H1 (cell line): Measurements from ENCODE around the gene ANXA2. TPM values are rescaled to one million over a fixed set of nuclear protein-coding genes. Genes with fewer than 3 reads are reported as not detected.

ENCODE experiments used
- CHD7 ChIP-seq: fragments of 300-600 bp; sonication (generic); IDR thresholded peaks from 2 replicates; pipeline ENCODE4 v1.7.1; 2012; ENCODE audit warnings: low read length, moderate library complexity, mild to moderate bottlenecking, inconsistent platforms; ENCODE audit not compliant: insufficient replicate concordance
- polyA plus RNA-seq, 7 experiments: library from polyadenylated mRNA; depleted of rRNA in 3 of 7; stranded (reverse) in 5 of 7; unstranded in 2 of 7; fragments of >200 nt in 5 of 7; fragments of 200-250 nt in 2 of 7; gene quantifications; 1 replicate in 5 of 7; 2 replicates in 1 of 7; 4 replicates in 1 of 7; pipeline versions ENCODE4 v1.2.1 to v1.2.3, GENCODE V29; 2011 to 2013; ENCODE audit warnings: missing spikeins in 2 of 7, mixed read lengths in 2 of 7
- total RNA-seq: library from RNA; stranded (reverse); fragmentation: NEBNext Ultra II Directional; extraction: Animal tissue kit (Norgen Biotek cat#: 25700); gene quantifications from 2 replicates; pipeline ENCODE4 v1.2.1, GENCODE V29; 2021

The ANXA2 gene
- total and polyA plus RNA-seq, 2 of the 8 experiments (the other 6 are each of a cell fraction or from before 2014, with no cell fraction given): 178 to 217 TPM

- no peak for TF ChIP-seq CHD7
These were observed 43.5 kb upstream of the ANXA2 start (continued) for GRCh38 chr15:60441331-60441730.
